GM20000 (cell line): ENCODE measurements around the gene PRDM10.
"Not testable (repeated sequence)": the region's sequence is repeated elsewhere in the genome, so short reads cannot be mapped to it uniquely, and the experiment has no call there.

Experiments
- DNase-seq: peaks from one replicate; pipeline ENCODE4 v3.0.0; 2012; ENCODE audit warnings: low spot score
- TF ChIP-seq, protein P1 (sequence below): IDR thresholded peaks from 2 replicates; pipeline ENCODE4 v1.5.1; 2012; ENCODE audit warnings: mild to moderate bottlenecking, control low read depth; ENCODE audit errors: extremely low read depth, missing control alignments

PRDM10 gene

DNA sequence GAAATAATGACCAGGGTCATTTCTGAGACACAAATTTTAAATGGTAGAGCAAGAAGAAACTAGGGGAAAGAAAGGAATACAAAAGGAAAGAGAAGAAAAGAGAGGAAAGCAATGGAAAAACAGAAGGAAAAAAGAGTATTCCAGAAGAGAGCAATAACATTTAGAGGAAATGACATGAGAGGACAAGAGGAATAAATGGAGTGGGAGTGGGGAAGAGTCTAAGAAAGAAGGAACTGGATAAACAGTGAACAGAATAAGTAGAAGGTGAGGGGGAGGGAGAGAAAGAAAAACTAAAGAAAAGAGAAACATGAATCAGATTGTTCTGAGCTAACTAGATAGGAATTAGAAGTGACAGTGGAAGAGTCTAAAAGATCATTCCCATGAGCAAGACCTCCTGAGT is 28.4 kb downstream of the PRDM10 start:
- TF ChIP-seq, protein P1, sequence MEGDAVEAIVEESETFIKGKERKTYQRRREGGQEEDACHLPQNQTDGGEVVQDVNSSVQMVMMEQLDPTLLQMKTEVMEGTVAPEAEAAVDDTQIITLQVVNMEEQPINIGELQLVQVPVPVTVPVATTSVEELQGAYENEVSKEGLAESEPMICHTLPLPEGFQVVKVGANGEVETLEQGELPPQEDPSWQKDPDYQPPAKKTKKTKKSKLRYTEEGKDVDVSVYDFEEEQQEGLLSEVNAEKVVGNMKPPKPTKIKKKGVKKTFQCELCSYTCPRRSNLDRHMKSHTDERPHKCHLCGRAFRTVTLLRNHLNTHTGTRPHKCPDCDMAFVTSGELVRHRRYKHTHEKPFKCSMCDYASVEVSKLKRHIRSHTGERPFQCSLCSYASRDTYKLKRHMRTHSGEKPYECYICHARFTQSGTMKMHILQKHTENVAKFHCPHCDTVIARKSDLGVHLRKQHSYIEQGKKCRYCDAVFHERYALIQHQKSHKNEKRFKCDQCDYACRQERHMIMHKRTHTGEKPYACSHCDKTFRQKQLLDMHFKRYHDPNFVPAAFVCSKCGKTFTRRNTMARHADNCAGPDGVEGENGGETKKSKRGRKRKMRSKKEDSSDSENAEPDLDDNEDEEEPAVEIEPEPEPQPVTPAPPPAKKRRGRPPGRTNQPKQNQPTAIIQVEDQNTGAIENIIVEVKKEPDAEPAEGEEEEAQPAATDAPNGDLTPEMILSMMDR = no peak
- no peak for DNase-seq

DNA sequence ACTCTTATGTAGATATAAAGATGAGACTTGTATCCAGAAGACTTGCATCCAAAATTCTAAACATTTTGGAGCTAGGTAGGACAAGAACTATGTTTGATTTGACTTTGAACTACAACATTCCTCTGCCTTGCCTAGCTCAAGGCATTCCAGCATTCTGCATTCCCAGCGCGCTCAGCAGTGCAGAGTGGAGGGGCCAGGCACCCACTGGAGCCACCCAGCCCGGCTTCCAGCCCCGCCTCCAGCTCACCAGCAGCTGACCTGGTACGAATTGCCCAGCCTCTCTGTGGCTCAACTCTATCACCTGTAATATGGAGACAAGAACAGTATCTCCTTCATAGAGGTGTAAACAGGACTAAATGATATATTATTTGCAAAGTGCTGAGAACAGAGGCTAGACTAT is 28.8 kb downstream of the PRDM10 start:
- TF ChIP-seq, protein P1 = no peak
- DNase-seq = no peak

DNA sequence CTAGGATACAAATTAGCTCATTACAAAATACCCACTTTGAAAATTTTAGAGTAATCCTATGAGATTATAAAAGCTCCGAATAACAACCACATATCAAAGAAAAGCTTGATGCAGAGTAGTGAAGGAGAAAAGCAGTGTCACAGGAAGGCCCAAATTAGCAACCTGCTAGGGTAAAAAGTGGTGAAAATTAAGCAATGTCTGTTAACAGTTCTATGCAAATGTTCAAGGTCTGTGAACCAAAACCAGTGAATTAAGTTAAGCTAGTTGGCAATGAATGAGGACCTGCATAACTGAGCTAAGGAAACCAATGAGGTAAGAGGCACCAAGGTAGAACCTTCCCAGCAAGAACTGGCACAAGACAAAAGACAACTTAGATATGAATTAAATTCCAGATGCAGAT is 29.6 kb downstream of the PRDM10 start:
- DNase-seq = peak; percentile 68
- TF ChIP-seq, protein P1 = no peak

DNA sequence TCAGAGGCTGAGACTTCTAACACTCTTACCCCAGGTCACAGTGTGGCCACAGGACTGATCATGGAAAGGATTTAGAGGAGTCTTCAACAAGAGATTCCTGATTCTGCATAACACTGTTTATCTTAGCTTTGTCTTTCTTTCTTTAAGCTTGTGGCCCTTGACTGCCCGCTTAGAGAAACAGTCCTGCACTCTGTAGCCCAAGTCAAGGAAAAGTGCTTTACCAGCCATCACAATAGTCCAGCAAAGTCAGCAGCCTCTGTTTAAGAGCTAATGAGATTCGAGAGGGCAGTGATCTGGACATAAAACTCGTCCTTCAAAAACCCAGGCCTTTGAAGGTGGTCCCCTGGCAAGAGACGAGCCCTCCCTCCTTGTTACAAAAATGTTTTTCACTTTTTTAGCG is 30.0 kb downstream of the PRDM10 start:
- TF ChIP-seq, protein P1 = no peak
- DNase-seq = no peak

DNA sequence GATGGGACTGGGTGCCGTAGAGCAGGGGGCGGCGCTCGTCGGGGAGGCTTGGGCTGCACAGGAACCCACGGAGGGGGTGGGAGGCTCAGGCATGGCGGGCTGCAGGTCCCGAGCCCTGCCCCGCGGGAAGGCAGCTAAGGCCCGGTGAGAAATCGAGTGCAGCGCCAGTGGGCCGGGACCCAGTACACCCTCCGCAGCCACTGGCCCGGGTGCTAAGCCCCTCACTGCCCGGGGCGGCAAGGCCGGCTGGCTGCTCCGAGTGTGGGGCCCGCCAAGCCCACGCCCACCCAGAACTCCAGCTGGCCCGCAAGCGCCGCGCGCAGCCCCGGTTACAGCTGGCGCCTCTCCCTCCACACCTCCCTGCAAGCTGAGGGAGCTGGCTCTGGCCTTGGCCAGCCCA is 30.8 kb downstream of the PRDM10 start:
- DNase-seq = not testable (repeated sequence)

DNA sequence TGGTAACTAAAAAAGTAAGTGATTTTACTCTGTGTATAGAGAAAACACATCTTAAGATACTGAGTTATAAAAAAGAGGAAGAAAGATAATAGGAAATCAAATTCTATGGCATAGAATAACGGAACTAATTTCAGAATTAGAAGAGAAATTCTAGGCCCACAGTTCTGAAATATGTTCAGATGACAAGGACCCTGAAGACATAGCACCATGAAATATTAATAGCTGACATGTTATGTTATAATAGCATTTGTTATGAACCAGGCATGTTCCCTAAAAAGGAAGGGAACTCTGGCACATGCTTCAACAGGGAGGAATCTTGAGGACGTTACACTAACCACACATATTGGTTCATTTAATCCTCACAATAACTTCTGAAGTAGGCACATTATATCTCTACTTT is 32.7 kb downstream of the PRDM10 start:
- DNase-seq = no peak
- TF ChIP-seq, protein P1 = no peak

DNA sequence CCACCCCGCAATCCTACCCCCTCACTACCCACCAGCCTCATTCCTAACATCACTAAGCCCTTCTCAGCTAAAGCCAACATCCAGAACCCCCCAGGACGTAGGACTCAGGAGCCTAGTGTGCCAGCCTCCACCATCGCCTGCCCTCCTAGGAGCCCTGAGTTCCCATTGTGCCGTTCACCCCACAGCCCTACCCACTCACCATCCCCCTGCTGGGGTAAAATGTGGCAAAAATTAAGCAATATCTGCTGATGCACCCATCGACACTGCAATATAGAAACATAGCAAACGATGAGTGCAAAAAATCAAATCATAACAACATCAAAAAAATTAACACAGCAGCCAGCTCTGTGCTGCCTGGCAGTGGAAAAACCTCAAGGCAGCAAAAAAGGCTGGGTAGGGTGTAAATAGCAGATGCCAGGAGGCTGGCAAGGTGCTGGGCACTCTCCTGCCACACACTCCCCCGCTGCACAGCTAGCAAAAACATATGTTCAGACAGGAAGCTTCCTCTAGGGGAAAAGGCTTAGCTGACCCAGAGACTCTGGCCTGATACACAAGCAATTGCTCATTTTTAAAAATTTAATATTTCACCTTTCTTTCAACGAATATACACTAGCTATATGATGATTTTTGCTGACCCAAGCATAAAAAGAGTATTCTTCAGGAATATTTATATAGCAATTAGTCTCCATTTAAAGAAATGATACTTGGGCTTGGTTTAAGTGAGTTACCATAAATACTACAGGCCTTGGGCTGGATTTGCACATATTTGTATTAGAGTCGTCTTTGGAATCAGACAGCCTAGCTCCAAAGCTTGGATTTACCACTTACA is 33.8 kb downstream of the PRDM10 start:
- TF ChIP-seq, protein P1 = no peak
- no peak for DNase-seq

DNA sequence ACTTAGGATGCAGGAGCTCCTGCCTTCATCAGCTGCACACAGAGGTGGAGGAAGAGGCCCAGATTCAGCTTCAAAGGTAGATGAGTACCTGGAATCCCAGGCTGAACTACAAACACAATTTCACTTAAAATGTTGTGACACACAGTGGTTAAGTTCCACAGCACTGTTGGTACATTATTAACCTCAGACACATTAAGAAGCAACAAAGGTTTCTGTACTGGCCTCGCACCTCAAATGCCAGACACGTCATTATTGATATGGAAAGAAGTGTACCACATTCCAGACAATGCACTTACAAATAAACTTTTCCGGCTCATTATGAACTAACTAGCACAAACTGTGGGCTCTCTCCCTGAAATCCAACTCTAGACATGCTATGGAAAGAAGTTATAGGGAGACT is 34.6 kb downstream of the PRDM10 start:
- TF ChIP-seq, protein P1 = no peak
- no peak for DNase-seq
